Transverse colon (tissue), 4 donors: Measurements from ENCODE around the gene FAM20B. TPM values are rescaled to one million over a fixed set of nuclear protein-coding genes. Genes with fewer than 3 reads are reported as not detected.
"Not testable (repeated sequence)": the region's sequence is repeated elsewhere in the genome, so short reads cannot be mapped to it uniquely, and the experiment has no call there.

ENCODE experiments used
- DNase-seq: peaks from one replicate; pipeline ENCODE4 v3.0.0-alpha.2; 2019
- H3K27ac ChIP-seq, 4 donors: fragments of 200-600 bp; sonication (generic); 2 replicates each; pipeline ENCODE4 v1.5.1; 2016 to 2018; ENCODE audit warnings: inconsistent platforms in 4 of 4
- H3K27me3 ChIP-seq: fragments of 200-600 bp; sonication (generic); 2 replicates; pipeline ENCODE4 v1.5.1; 2017; ENCODE audit warnings: inconsistent platforms
- H3K36me3 ChIP-seq, 4 donors: fragments of 200-600 bp; sonication (generic); 2 replicates each; pipeline ENCODE4 v1.5.1; 2017 to 2019; ENCODE audit warnings: inconsistent platforms in 4 of 4
- H3K4me1 ChIP-seq, 4 donors: fragments of 200-600 bp; sonication (generic); 2 replicates each; pipeline ENCODE4 v1.5.1; 2017 to 2020; ENCODE audit warnings: inconsistent platforms in 4 of 4
- H3K4me3 ChIP-seq, 4 donors: fragments of 200-600 bp; sonication (generic); 1 replicate in 1 of 4; 2 replicates in 3 of 4; pipeline versions ENCODE4 v1.5.1 to v1.6.1; 2017 to 2019; ENCODE audit warnings: inconsistent platforms in 4 of 4
- H3K9me3 ChIP-seq, 2 donors: fragments of 200-600 bp; sonication (generic); 2 replicates each; pipeline ENCODE4 v1.5.1; 2017 to 2019; ENCODE audit warnings: inconsistent platforms in 2 of 2
- EP300 ChIP-seq: sonication (generic); formaldehyde crosslinking; IDR thresholded peaks from one replicate; pipeline ENCODE4 v1.6.1; 2017; ENCODE audit warnings: antibody characterized with exemption, low read depth
- POLR2A ChIP-seq: fragments of 450-650 bp; IDR thresholded peaks from one replicate; pipeline ENCODE4 v1.6.1; 2016; ENCODE audit warnings: antibody characterized with exemption, mild to moderate bottlenecking, moderate library complexity
- POLR2AphosphoS5 ChIP-seq, 3 donors: sonication (generic); formaldehyde crosslinking; IDR thresholded peaks; one replicate each; pipeline ENCODE4 v1.6.1; 2016; ENCODE audit warnings: antibody characterized with exemption in 3 of 3
- WGBS, 2 donors: methylation state at CpG; one replicate each; pipeline ENCODE4 v1.1.5; 2018; ENCODE audit warnings: low coverage in 1 of 2; 5-methylcytosine and 5-hydroxymethylcytosine counted together
- in situ Hi-C, 4 donors: fragments of 200-750 bp; cut with MboI; loops; one replicate each; pipeline versions ENCODE4 v1.15.0 to v1.15.1; 2017; ENCODE audit warnings: low sequenced_read_pairs in 3 of 4, low pct_ligation_motif_present in 1 of 4, low pct_unique_long_range_greater_than_20kb in 1 of 4
- intact Hi-C: fragments of 100-400 bp; cut with DNase I; formaldehyde crosslinking; loops from one replicate; pipeline ENCODE4 v1.15.1; 2023; ENCODE audit warnings: low total_unique reads
- total RNA-seq, 4 donors: library from RNA; depleted of rRNA; stranded (reverse); fragments of >200 nt; gene quantifications; one replicate each; pipeline ENCODE4 v1.1.0, GENCODE V29; 2016
- TF ChIP-seq, protein P1 (sequence below), 5 experiments: fragments of 200-600 bp in 3 of 5; fragments of 450-650 bp in 2 of 5; sonication (generic) in 3 of 5; IDR thresholded peaks; 1 replicate in 2 of 5; 2 replicates in 3 of 5; pipeline ENCODE4 v1.5.1; 2016 to 2017; ENCODE audit warnings: antibody characterized with exemption in 5 of 5, inconsistent platforms in 3 of 5, mild to moderate bottlenecking in 2 of 5, moderate library complexity in 1 of 5

The FAM20B gene
- total RNA-seq, 4 donors from 2014 or later, result 10.8 to 24.9 (median 17.5) TPM

DNA sequence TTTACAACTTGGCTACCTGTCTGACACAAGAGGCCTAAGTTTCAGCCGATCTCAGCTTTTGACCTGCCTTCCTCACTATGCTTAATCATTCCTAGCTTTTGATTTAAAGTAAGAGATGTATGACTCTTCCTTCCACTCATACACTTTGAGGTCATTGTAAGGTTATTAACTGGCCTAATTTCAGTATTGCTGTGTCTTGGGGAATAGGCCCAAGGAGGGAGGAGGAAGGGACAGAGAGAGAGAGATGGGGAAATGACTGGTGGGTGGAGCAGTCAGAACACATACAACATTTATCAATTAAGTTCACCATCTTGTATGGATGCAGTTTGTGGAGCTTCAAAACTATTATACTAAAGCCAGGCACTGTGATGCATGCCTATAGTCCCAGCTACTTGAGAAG, 28.3 kb upstream of the FAM20B start:
- in situ Hi-C loops, result loop anchor here in 2 of 4 donors (5.0 to 10.0 kb wide), 2 partner anchors 233 to 465 kb away; no protein-coding TSS in a partner anchor
- TF ChIP-seq EP300 (no peak), POLR2AphosphoS5 (IDR thresholded peaks at IDR 0.05) (no peak), POLR2A (no peak)
- TF ChIP-seq, protein P1, sequence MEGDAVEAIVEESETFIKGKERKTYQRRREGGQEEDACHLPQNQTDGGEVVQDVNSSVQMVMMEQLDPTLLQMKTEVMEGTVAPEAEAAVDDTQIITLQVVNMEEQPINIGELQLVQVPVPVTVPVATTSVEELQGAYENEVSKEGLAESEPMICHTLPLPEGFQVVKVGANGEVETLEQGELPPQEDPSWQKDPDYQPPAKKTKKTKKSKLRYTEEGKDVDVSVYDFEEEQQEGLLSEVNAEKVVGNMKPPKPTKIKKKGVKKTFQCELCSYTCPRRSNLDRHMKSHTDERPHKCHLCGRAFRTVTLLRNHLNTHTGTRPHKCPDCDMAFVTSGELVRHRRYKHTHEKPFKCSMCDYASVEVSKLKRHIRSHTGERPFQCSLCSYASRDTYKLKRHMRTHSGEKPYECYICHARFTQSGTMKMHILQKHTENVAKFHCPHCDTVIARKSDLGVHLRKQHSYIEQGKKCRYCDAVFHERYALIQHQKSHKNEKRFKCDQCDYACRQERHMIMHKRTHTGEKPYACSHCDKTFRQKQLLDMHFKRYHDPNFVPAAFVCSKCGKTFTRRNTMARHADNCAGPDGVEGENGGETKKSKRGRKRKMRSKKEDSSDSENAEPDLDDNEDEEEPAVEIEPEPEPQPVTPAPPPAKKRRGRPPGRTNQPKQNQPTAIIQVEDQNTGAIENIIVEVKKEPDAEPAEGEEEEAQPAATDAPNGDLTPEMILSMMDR (IDR thresholded peaks at IDR 0.05), result no peak
- H3K9me3 ChIP-seq, result peaks cover 0 to 4% of the 10 kb centered on the region in 2 donors
- H3K4me3 ChIP-seq, result no peak overlapping the region
- H3K27me3 ChIP-seq, result no peaks in the 10 kb centered on the region
- no peaks in the 10 kb centered on the region for H3K36me3 ChIP-seq
- no peak for DNase-seq
- 80 to 100% methylated on average over 1 of the region's 1 CpG for WGBS, 2 donors
- intact Hi-C loops, result no loop called here
- H3K27ac ChIP-seq, result no peak overlapping the region
- peaks cover 0 to 3% (median 3%) of the 10 kb centered on the region in 4 donors for H3K4me1 ChIP-seq

DNA sequence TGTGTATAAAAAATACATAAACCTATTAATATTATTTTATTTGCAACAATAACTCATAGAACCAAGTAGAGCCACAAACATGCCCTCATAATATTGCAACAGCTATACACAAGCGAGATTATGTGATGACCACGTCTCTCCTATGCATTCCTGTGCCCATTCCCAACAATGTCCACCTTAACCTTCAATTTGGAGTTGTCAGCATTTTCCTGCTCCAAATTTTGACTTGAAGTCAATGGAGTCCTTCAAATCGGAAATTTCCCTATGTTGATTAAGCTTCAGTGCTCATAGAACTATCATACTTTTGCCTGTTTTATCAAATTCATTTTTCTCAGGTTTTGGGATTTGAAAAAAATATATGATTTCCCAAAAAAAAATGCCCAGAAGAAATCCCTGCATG, 27.4 kb upstream of the FAM20B start:
- 94 to 97% methylated on average over 3 of the region's 3 CpGs for WGBS, 2 donors
- DNase-seq, result no peak
- Histone ChIP-seq H3K9me3 (peaks cover 0 to 4% of the 10 kb centered on the region in 2 donors), H3K4me3 (no peak overlapping the region), H3K36me3 (no peaks in the 10 kb centered on the region), H3K27ac (no peak overlapping the region), H3K27me3 (no peaks in the 10 kb centered on the region), H3K4me1 (peaks cover 0 to 12% (median 11%) of the 10 kb centered on the region in 4 donors)
- intact Hi-C loops (no loop called here), in situ Hi-C loops (loop anchor here in 2 of 4 donors (5.0 to 10.0 kb wide), 2 partner anchors 233 to 466 kb away; no protein-coding TSS in a partner anchor)
- TF ChIP-seq, protein P1 (IDR thresholded peaks at IDR 0.05), result no peak
- no peak for TF ChIP-seq EP300
- TF ChIP-seq POLR2A, result no peak
- no peak for TF ChIP-seq POLR2AphosphoS5 (IDR thresholded peaks at IDR 0.05)

DNA sequence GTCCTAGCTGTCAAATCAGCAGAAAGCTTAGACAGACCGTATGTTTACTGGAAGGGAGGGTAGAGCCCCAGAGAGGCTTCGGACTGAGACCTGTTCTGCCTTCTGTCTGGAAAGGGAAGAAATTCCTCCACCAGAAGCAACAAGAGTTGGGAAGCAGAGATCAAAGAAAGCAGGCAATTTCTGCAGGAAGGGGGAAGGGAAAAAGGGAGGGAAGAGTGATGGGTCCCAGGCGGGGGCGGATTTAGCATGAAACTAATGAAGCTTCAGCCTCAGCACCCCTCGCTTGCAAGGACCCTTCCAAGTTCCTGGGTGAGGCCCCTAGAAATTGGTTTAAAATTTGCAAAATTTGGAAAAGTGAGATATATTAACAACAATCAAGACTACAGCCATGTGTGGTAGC, 26.6 kb upstream of the FAM20B start:
- no peak for TF ChIP-seq EP300
- no peak for TF ChIP-seq POLR2AphosphoS5 (IDR thresholded peaks at IDR 0.05)
- TF ChIP-seq, protein P1 (IDR thresholded peaks at IDR 0.05), result no peak
- no peak for TF ChIP-seq POLR2A
- intact Hi-C loops, result no loop called here
- Histone ChIP-seq H3K27ac (no peak overlapping the region), H3K4me1 (peaks cover 0 to 20% (median 14%) of the 10 kb centered on the region in 4 donors), H3K4me3 (no peak overlapping the region), H3K36me3 (no peaks in the 10 kb centered on the region), H3K27me3 (no peaks in the 10 kb centered on the region), H3K9me3 (peaks cover 0 to 4% of the 10 kb centered on the region in 2 donors)
- WGBS, 2 donors, result 89 to 97% methylated on average over 5 of the region's 5 CpGs
- in situ Hi-C loops, result loop anchor here in 2 of 4 donors (5.0 to 10.0 kb wide), 2 partner anchors 234 to 467 kb away; no protein-coding TSS in a partner anchor
- DNase-seq, result no peak

DNA sequence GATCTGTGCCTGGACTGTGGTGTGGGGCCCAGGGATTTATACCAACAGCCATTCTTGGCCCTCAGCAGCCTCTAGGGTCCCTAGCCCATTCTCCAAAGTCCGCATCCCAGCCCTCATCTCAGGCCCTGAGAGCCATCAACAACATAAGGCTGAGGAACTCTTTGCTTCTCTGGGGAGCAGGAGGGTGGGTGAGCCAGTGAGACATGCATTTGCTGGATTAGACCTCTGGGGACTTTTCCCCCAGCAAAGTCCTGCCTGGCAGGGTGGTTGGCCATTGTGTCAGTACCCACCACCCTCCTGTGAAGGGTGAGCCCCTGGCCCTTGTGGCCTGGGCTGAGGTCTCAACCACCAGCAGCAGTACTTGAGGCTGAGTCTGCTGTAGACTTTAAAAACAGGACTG, 24.2 kb upstream of the FAM20B start:
- 100% methylated on average over 1 of the region's 1 CpG; no CpG with 5 or more reads in 1 of the 2 donors for WGBS, 2 donors
- Histone ChIP-seq H3K27me3 (no peaks in the 10 kb centered on the region), H3K4me3 (no peak overlapping the region), H3K9me3 (no peaks in the 10 kb centered on the region), H3K4me1 (peaks cover 0 to 20% (median 14%) of the 10 kb centered on the region in 4 donors), H3K27ac (no peak overlapping the region), H3K36me3 (no peaks in the 10 kb centered on the region)
- no peak for TF ChIP-seq POLR2A
- TF ChIP-seq POLR2AphosphoS5 (IDR thresholded peaks at IDR 0.05), result no peak
- TF ChIP-seq, protein P1 (IDR thresholded peaks at IDR 0.05), result no peak
- no peak for TF ChIP-seq EP300
- intact Hi-C loops (loop anchor here (1.0 to 10.0 kb wide), 3 partner anchors 189 to 467 kb away; no protein-coding TSS in a partner anchor), in situ Hi-C loops (loop anchor here (5.0 to 25.0 kb wide), 5 partner anchors 137 to 689 kb away; no protein-coding TSS in a partner anchor)
- DNase-seq, result no peak

GRCh38 chr1:179002064-179002463, 23.6 kb upstream of the FAM20B start:
- not testable (repeated sequence) for H3K36me3 ChIP-seq, H3K27me3 ChIP-seq, H3K9me3 ChIP-seq, H3K27ac ChIP-seq, H3K4me3 ChIP-seq, DNase-seq
- H3K4me1 ChIP-seq, result peaks cover 0 to 20% (median 14%) of the 10 kb centered on the region in 4 donors
- intact Hi-C loops (loop anchor here (5.0 to 10.0 kb wide), 2 partner anchors 235 to 467 kb away; no protein-coding TSS in a partner anchor), in situ Hi-C loops (loop anchor here (5.0 to 25.0 kb wide), 5 partner anchors 137 to 690 kb away; no protein-coding TSS in a partner anchor)
- WGBS, 2 donors, result 87% methylated on average over 8 of the region's 8 CpGs; no CpG with 5 or more reads in 1 of the 2 donors
